Ascending aorta (tissue), 2 donors: Measurements from ENCODE around the gene RBMS3. TPM values are rescaled to one million over a fixed set of nuclear protein-coding genes. Genes with fewer than 3 reads are reported as not detected.

Experiments
- DNase-seq, 2 donors: peaks; one replicate each; pipeline ENCODE4 v3.0.0-alpha.2; 2019; ENCODE audit warnings: low spot score in 2 of 2
- H3K27ac ChIP-seq, 2 donors: fragments of 200-600 bp; sonication (generic); one replicate each; pipeline ENCODE4 v1.5.1; 2016 to 2017; ENCODE audit warnings: mild to moderate bottlenecking in 1 of 2
- H3K27me3 ChIP-seq: fragments of 200-600 bp; sonication (generic); one replicate; pipeline ENCODE4 v1.5.1; 2017
- H3K36me3 ChIP-seq, 2 donors: fragments of 200-600 bp; sonication (generic); one replicate each; pipeline ENCODE4 v1.5.1; 2016
- H3K4me1 ChIP-seq, 2 donors: fragments of 200-600 bp; sonication (generic); one replicate each; pipeline ENCODE4 v1.5.1; 2016 to 2017; ENCODE audit warnings: mild to moderate bottlenecking in 1 of 2
- H3K4me3 ChIP-seq, 2 donors: fragments of 200-600 bp; sonication (generic); one replicate each; pipeline ENCODE4 v1.5.1; 2016 to 2017; ENCODE audit warnings: mild to moderate bottlenecking in 1 of 2
- H3K9me3 ChIP-seq, 2 donors: fragments of 200-600 bp; sonication (generic); one replicate each; pipeline ENCODE4 v1.5.1; 2016
- intact Hi-C: fragments of 100-400 bp; cut with DNase I; formaldehyde crosslinking; loops from one replicate; pipeline ENCODE4 v1.15.1; 2023
- total RNA-seq: library from RNA; depleted of rRNA; stranded (reverse); fragments of >200 nt; gene quantifications from one replicate; pipeline ENCODE4 v1.1.0, GENCODE V29; 2016
- TF ChIP-seq, protein P1 (sequence below), 3 experiments: fragments of 200-600 bp in 2 of 3; fragments of 450-650 bp in 1 of 3; sonication (generic) in 2 of 3; IDR thresholded peaks; one replicate each; pipeline ENCODE4 v1.5.1; 2016 to 2019; ENCODE audit warnings: antibody characterized with exemption in 3 of 3, mild to moderate bottlenecking in 1 of 3, moderate library complexity in 1 of 3

Gene RBMS3
- total RNA-seq, 1 donor from 2014 or later = 65.8 TPM

DNA sequence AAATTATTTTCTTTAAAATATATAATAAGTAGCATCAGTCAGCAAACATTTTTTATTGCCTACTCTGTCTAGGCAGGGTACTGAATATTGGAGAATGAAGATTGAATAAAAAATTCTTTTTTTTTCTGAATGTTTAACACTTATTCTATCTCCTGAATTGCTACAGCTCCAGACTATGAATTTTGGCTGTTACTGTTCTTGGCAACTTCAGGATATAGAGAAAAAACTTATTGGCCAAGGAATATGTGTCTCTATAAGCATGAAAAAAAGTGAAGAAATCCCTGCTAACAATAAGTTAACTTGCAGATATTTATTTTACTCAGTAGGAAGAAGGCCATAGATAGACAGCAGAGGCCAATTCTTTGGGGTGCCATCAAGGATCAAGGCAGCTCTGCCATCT, 309.6 kb downstream of the RBMS3 start:
- Histone ChIP-seq H3K4me1 (no peaks in the 10 kb centered on the region), H3K4me3 (no peak overlapping the region), H3K27ac (no peak overlapping the region), H3K27me3 (no peaks in the 10 kb centered on the region), H3K36me3 (no peaks in the 10 kb centered on the region), H3K9me3 (no peaks in the 10 kb centered on the region)
- no peak for DNase-seq
- intact Hi-C loops = no loop called here
- TF ChIP-seq, protein P1, sequence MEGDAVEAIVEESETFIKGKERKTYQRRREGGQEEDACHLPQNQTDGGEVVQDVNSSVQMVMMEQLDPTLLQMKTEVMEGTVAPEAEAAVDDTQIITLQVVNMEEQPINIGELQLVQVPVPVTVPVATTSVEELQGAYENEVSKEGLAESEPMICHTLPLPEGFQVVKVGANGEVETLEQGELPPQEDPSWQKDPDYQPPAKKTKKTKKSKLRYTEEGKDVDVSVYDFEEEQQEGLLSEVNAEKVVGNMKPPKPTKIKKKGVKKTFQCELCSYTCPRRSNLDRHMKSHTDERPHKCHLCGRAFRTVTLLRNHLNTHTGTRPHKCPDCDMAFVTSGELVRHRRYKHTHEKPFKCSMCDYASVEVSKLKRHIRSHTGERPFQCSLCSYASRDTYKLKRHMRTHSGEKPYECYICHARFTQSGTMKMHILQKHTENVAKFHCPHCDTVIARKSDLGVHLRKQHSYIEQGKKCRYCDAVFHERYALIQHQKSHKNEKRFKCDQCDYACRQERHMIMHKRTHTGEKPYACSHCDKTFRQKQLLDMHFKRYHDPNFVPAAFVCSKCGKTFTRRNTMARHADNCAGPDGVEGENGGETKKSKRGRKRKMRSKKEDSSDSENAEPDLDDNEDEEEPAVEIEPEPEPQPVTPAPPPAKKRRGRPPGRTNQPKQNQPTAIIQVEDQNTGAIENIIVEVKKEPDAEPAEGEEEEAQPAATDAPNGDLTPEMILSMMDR (IDR thresholded peaks at IDR 0.05) = no peak

DNA sequence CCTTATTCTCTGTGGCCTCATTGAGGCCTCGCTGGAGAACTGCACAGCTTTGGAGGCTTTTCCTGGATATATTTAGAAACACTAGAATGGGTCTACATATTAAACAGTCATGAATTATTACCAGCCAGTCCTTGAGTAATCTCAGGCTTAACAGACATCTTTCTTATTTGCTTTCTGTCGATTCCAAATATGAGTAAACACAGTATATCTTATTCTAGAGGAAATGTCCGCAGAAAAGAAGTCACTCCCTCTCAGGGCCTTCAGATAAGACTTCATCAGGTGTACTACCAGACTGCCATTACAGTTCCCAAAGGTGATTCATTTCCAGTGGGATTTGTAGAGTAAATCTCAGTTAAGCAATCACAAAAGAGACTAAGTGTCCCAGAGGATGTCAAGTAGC, 310.7 kb downstream of the RBMS3 start:
- intact Hi-C loops = no loop called here
- Histone ChIP-seq H3K27me3 (no peaks in the 10 kb centered on the region), H3K9me3 (no peaks in the 10 kb centered on the region), H3K36me3 (no peaks in the 10 kb centered on the region), H3K4me1 (no peaks in the 10 kb centered on the region), H3K27ac (no peak overlapping the region), H3K4me3 (no peak overlapping the region)
- DNase-seq = no peak
- TF ChIP-seq, protein P1 (IDR thresholded peaks at IDR 0.05) = no peak

DNA sequence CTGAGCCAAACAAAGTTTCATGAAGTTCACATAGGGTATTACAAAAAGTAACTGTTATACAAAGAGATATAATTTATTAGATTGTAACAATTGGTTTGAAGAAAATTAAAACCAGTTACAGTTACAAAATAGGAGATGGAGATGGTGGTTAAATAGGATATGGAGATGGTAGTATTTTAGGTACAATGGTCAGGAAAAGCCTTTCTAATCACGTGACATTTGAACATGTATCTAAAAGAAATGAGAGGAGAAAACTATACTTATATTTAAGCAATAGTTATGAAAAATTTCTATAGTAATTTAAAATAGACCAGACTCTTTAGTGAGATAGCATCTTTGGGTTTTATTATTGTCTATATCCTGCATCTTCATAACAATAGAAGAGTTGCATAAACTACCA, 312.9 kb downstream of the RBMS3 start:
- TF ChIP-seq, protein P1 (IDR thresholded peaks at IDR 0.05) = no peak
- Histone ChIP-seq H3K27me3 (no peaks in the 10 kb centered on the region), H3K9me3 (no peaks in the 10 kb centered on the region), H3K36me3 (no peaks in the 10 kb centered on the region), H3K4me3 (no peak overlapping the region), H3K27ac (no peak overlapping the region), H3K4me1 (no peaks in the 10 kb centered on the region)
- no peak for DNase-seq
- intact Hi-C loops = no loop called here

DNA sequence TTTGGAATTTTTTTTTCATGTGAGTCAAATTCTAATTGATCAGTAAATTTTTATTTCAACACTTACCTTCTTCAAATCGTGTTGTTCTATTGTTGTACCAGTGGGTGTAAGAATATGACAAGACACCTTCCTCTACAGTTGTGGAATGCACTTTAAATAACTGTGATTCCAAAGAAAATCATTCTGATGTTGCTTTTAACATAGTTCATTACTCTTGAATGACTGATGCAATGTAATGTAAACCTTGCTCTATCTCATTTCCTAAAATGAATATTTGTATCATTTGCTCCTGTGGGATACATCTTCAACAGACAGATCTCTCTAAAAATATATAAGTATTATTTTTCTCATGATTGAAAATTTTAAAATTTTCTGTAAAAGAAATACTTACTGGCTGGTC, 313.4 kb downstream of the RBMS3 start:
- Histone ChIP-seq H3K27me3 (no peaks in the 10 kb centered on the region), H3K4me1 (no peaks in the 10 kb centered on the region), H3K4me3 (no peak overlapping the region), H3K36me3 (no peaks in the 10 kb centered on the region), H3K9me3 (no peaks in the 10 kb centered on the region), H3K27ac (no peak overlapping the region)
- intact Hi-C loops = no loop called here
- no peak for DNase-seq
- TF ChIP-seq, protein P1 (IDR thresholded peaks at IDR 0.05) = no peak

DNA sequence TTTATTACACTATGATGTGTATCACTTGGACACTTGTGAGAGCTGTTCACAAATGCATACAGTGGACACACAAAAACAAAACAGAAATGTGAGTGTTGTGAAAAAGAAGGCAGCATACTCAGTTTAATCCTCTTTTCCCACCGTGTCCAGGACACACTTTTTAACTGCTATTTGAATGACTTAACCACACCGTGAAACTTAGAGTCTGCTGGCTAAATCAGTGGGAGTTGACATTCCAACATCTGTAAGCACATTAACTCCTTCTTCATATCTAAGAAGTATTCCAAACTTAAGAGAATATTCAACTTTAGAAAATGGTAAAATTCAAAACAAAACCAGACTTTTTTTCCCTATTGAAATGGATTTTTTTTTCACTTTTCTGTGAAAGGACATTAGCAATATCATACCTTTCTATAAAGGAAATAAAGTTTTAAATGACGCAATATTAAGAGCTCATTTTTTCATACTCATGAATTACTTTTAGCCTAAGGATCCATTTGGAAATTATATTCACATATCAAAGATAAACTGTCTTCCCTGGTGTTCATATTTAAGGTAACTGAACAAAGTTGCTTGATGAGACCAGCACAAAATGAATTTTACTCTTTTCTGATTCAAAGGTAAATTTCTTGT, 316.6 kb downstream of the RBMS3 start:
- no peak overlapping the region for H3K27ac ChIP-seq
- no peaks in the 10 kb centered on the region for H3K4me1 ChIP-seq
- intact Hi-C loops = no loop called here
- no peak overlapping the region for H3K4me3 ChIP-seq
- DNase-seq = no peak
- H3K36me3 ChIP-seq = no peaks in the 10 kb centered on the region
- H3K9me3 ChIP-seq = no peaks in the 10 kb centered on the region
- no peaks in the 10 kb centered on the region for H3K27me3 ChIP-seq
- TF ChIP-seq, protein P1 (IDR thresholded peaks at IDR 0.05) = no peak
